ENCODE results near the gene C1orf116.

C1orf116 gene

GRCh38 chr1:207032528-207033017, at the start of gene C1orf116:
Gene C1orf116 (minus strand): TSS chr1:207032756. CDS start chr1:207027598, 5,158 bp downstream.
- FAIRE-seq: no peak

DNA sequence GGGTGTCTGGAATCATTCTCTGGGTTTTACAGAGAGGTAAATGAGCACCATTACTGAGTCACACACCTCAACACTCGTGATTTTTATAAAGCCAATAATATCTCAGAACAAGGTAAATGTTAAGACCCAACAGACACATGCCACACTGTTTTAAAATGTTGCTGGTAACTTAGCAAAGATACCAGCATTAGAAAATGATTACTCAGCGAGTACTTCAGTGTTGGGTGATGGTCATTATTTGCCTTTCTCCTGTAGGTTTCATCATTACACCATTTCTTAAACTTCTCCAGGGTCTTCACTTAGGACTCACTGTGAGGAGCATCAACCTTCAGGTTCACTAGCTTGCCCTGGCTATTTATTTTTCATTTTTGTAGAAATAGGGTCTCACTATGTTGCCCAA, 49.2 kb upstream of the C1orf116 start:
- FAIRE-seq: no peak

DNA sequence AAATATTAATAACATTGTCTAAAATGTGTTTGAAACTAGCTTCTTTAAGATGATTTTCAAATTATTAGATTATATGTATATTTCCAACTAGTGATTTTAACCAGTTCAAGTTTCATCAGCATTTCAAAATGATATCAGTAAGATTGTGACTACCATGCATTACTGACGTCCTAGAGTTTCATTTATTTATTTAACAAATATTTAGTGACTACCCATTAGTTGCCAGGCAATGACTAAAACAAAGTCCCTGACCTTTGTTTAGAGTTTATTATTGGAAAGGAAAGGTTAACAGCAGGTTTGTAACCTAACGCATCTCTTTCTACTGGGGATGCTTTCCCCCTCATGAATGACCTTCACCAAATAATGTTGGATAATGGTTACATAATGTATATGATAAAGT, 48.5 kb upstream of the C1orf116 start:
- FAIRE-seq: no peak

DNA sequence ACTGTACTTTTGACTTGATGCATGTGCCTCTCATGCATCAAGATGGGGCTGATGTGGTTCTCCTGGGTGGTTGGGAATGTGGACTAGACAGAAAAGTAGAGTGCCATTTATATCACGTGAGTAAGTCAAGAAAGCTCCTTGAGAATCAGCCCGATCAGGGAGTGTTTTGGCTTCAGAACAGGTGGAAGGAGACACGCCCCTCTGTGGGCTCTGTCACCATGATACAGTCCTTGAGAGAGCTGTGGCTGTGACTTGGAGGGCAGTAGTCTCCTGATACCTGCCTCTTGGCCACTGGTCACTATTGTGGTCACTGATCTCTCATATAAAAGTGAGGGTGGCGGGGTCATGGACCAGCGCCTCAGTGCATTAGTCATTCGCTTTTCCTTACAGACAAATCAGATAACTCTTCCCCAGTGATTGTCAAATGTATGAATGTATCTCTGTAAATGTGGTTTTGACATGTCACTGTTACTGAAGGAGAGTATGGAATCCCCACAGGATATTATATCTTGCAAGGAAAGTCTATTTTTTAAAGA, 47.2 kb upstream of the C1orf116 start:
- no peak for FAIRE-seq

DNA sequence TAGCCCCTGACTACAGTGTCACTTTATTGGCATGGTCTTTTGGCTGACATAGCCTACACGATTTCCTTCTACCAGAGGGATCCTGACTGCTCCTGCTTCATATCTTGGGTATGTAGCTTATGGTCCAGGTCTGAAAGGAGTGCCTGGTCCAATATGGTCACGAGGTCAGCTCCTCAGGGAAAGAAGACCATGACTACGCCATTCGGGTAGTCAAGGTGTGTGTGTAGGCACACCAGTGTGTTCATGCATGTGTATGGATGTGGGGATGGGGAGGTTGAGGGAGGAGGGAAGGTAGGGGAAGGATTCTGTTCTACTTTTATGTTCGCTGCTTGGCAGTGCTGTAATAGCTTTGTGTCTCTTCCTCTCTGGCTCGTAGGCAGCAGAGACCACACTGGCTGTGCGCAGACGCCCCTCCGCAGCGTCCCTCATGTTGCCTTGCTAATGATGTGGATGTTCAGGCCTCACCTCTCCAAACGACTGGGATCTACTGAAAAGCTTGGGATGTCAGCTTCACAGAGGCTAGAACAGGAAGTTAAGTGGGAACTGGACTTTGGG, 46.1 kb upstream of the C1orf116 start:
- no peak for FAIRE-seq

GRCh38 chr1:207077470-207078377, 45.2 kb upstream of the C1orf116 start:
- FAIRE-seq: peak; percentile 91

GRCh38 chr1:207077012-207077411, 44.5 kb upstream of the C1orf116 start:
- no peak for FAIRE-seq

GRCh38 chr1:207076181-207076955, 43.8 kb upstream of the C1orf116 start:
- no peak for FAIRE-seq

GRCh38 chr1:207073906-207074820, 41.6 kb upstream of the C1orf116 start:
- no peak for FAIRE-seq

DNA sequence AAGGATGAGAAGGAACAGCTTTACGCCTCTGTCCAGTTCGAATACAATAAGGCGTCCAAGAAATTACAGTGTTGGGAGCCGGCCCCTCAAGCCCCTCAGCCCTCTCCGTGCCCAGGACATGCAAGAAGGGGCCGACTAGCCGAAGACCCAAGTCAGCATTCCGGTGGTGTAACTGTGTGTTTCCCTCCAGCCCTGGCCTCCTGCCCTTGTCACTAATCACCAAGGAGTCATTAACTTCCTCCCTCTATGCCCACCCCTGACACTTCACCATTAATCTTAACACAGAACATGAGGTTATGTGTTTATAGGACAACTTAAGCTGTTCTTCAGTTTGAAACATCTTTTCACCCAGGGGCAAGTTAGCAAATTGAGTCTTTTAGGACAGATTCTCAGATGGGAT, 39.7 kb upstream of the C1orf116 start:
- no peak for FAIRE-seq

DNA sequence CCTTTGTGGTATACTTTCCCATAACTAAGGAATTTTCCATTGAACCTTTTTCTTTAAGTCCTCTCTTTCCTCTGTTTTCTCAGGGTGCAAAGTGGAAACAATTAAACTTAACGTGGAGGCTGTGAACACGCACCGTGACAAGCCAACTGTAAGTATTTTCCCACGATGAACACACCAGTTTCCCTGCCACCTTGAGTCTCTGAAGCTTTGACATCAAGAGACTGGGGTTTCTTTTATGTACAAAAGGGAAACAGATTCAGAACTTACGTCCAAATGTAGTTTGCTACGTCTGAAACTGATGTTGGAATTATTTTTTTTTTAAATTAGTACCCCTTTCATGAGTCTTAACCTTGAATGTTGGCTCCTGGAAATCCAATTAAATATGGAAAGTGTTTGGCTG, 38.9 kb upstream of the C1orf116 start:
- FAIRE-seq: no peak

DNA sequence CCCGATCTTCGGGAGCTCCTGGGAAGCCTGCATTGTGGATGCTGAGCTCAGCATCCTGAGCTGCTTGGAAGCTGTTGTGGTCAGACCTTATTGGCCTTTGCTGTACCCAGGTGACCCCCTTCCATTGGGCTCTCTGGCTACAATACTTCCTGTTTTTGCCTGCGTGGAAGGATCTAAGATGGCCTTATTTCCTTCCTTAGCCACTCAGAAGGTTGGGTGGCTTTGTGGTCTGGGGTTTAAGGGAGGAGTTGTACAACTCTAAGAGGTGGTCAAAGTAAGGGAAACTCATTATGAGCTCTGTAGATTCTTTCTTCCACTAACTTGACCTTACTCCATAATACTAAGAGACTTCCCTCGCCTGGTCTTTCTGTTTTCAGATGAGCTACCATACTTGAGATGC, 38.3 kb upstream of the C1orf116 start:
- no peak for FAIRE-seq

DNA sequence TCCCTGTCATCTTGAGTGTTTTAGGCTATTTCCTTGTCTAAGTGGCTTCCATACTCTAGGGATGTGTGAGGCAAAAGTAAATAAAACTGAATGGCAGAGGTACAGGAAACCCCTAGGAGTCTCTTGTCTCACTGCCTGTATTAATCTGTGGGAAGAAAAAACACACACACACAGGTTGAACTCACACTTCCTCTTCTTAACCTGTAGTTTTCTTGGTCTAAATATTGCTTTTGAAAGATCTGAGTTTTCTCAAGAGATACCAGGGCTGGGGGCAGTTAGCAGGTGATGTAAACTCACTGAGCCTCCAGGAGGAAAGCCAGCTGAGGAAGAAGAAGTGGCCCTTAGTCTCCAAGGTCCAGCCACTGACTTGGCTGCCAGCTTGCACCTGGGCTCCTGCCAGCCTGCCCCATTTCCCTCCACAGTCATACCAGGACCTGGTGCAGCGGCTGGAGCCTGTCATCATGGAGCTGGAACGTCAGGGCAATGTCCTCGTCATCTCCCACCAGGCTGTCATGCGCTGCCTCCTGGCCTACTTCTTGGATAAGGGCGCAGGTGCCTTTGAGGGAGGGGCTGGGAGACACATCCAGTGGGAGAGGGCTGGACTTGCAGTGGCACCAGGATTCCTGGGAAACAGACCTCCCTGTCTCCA, 37.4 kb upstream of the C1orf116 start:
- no peak for FAIRE-seq

GRCh38 chr1:207069061-207069460, 36.5 kb upstream of the C1orf116 start:
- FAIRE-seq: no peak

DNA sequence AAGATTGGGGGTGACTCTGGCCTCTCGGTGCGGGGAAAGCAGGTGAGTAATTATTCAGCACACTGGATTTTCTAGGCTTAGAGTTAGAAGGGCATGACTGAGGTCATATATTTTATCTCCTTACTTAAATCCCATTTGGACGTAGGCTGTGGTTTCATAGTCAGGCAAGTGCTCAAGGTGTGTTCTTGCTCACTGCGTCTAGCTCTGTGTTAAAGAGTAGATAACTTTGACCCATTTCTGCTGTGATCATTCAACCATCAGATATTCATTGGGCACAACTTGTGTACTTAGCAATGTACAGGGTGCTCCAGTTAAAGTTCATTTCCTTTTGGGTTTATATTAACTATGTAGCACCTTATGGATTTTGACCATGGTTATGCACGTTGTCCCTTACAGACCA, 35.1 kb upstream of the C1orf116 start:
- no peak for FAIRE-seq

DNA sequence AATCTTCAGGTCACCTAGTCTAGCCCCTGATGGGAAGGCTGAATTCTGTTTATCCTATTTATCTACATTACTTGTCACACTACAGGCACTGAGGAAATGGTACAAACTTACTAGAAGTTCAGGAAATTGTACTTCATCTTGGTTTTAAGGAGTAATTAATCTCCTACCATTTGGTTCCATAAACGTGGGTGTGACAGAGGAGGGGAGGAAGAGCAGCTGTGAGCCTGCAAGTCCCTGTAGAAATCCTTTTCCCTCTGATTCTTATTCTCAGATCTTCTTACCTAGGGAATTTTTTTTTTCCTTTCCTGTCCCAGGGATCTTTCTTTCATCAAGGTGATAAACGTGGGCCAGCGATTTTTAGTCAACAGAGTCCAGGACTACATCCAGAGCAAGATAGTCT, 34.6 kb upstream of the C1orf116 start:
- FAIRE-seq: no peak

GRCh38 chr1:207064561-207064960, 32.0 kb upstream of the C1orf116 start:
- no peak for FAIRE-seq

- no peak for FAIRE-seq
Observed at GRCh38 chr1:207063014-207063413, 30.5 kb upstream of the C1orf116 start.

GRCh38 chr1:207062058-207062457, 29.5 kb upstream of the C1orf116 start:
- no peak for FAIRE-seq

- FAIRE-seq: no peak
Observed at GRCh38 chr1:207060596-207060995, 28.0 kb upstream of the C1orf116 start.

DNA sequence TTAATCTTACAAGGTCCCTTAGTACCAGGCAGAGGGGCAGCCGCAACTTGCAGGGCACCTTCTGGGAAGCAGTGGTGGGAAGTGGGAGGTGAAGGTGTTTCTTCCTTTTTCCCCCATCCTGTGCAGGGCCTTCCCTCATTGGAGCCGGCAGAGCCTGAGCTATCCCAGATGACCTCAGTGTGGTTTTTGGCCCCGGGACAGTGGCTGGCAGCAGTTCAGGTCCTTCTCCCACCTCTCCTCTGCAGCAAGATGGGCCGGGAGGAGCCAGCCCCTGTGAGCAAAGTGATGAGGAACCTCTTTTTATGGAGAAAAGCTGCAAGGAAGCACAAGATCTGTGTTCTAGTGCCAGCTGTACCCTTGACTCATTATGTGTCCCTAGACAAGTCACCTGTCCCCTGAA, 27.3 kb upstream of the C1orf116 start:
- no peak for FAIRE-seq
